Measurements from ENCODE around the gene IDH2. TPM values are rescaled to one million over a fixed set of nuclear protein-coding genes. Genes with fewer than 3 reads are reported as not detected.
A peak's percentile ranks its signal among the peaks of the same experiment; 100 is the strongest.
"Not testable (repeated sequence)": the region's sequence is repeated elsewhere in the genome, so short reads cannot be mapped to it uniquely, and the experiment has no call there.

IDH2 gene
- total RNA-seq: 100 to 1,000 TPM; 218 to 224 TPM

DNA sequence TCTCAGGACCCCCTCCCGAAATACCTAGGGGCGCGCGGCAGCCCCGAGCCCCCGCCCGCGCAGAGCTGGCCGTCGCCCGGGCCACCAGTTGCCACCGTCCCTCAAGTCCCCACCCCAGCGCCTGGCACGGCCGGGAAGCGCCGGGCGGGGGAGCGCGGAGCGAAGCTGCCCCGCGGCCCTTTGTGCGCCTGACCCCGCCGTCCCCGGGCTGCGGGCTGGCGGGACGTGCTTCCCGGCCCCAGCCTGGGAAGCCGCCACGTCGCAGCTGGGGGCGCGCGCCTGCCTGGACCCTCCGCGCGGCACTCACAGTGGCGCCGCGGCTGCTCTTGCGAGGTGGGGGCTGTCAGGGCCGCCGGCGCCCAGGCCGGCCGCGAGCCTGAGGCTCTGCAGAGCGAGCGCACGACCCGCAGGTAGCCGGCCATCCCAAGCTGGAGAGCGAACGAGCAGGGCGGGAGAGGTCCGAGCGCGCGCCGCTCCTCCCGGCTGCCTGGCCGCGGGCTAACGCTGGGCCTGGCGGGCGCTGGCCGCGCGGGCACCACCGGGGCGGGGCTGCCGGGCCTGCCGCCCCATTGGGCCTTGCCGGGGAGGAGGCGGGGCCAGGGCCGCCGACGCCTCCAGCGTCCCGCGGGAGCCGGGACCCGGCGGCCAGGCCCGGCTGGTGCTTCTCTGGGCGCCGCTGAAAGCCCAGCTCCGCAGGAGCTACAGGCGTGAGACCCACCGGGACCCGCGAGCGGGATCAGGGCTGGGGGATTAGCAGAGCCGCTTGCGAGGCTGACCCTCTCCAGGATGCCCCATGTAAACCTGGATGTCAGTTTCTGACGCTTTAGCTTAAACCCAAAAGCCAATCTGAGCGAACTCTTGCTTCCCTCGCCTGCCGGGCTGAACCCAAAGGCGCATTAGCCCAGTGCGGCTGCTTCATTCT, at the start of gene IDH2:
Gene IDH2, minus strand, starts transcription at position 500 of the 922 bp plus-strand sequence. Its CDS starts 78 bp downstream, at position 422.
- DNase-seq: peak; percentile 79
- Mint-ChIP-seq H3K36me3 (ENCODE audit: low read depth) (peaks cover 23% of the 10 kb centered on the region), H3K9me3 (no peaks in the 10 kb centered on the region), H3K4me3 (peak within 1 kb of the TSS; percentile 75), H3K4me1 (peaks cover 53% of the 10 kb centered on the region), H3K27ac (peak within 1 kb of the TSS; percentile 93), H3K27me3 (peaks cover 11% of the 10 kb centered on the region)
- CTCF ChIA-PET: interaction anchor here (0.5 to 2.5 kb wide), 8 partner anchors 15 to 830 kb away, joined by 3 to 17 read pairs (median 4); no protein-coding TSS in a partner anchor
- POLR2A ChIA-PET: interaction anchor here (0.9 to 6.1 kb wide), 17 partner anchors 11 to 286 kb away, joined by 3 to 56 read pairs (median 7); partner anchors contain the start of genes AP3S2, CIB1, GDPGP1 and IQGAP1

DNA sequence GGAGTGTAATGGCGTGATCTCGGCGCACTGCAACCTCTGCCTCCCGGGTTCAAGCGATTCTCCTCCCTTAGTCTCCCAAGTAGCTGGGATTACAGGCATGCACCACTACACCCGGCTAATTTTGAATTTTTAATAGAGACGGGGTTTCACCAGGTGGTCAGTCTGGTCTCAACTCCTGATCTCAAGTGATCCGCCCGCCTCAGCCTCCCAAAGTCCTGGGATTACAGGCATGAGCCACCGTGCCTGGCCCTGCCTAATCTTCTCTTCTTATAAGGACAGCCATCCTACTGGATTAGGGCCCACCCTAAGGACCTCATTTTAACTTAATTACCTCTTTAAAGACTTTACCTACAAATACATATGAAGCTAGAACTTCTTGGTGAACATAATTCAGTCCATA, 48.3 kb upstream of the IDH2 start:
- not testable (repeated sequence) for DNase-seq; H3K27me3 Mint-ChIP-seq; H3K9me3 Mint-ChIP-seq; H3K27ac Mint-ChIP-seq; H3K4me3 Mint-ChIP-seq; H3K36me3 Mint-ChIP-seq (ENCODE audit: low read depth)
- H3K4me1 Mint-ChIP-seq: peaks cover 12% of the 10 kb centered on the region
- POLR2A ChIA-PET: interaction anchor here (2.2 kb wide), 1 partner anchor 48 kb away, joined by 6 read pairs; the partner anchor contains the start of gene IDH2
- CTCF ChIA-PET: interaction anchor here (0.8 to 1.5 kb wide), 3 partner anchors 64 to 169 kb away, joined by 3 to 6 read pairs (median 4); no protein-coding TSS in a partner anchor

DNA sequence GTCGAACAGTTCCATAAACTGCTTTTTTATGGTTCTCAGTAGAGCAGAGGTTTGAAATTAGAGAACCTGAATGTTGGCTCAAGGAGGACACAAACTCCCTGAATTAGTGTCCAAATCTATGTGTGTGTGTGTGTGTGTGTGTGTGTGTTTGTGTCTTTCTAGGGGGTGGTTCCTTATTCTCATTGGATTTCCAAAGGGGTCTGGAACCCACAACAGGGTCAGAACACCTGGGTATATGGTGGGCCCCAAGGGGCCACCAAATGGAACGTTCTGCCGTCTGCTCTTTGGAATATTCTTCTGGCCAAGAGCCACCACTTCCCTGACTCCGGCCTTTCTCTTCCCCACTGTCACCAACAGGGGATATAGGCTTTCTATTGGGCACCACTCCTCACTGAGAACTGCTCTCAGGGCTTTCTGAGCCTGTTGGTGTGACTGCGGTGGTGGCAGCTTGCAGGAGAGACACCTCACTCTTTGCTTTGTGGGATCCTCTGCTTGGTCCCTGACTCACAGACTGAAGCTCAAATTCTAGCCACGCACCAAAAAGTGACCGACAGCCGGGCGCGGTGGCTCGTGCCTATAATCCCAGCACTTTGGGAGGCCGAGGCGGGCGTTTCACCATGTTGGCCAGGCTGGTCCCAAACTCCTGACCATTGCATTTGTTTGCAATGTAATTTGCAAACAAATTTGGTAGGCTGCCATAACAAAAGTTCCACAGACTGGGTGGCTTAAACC, 47.5 kb upstream of the IDH2 start:
- Mint-ChIP-seq H3K4me3 (no peak overlapping the region), H3K9me3 (no peaks in the 10 kb centered on the region), H3K27me3 (no peaks in the 10 kb centered on the region), H3K4me1 (peaks cover 15% of the 10 kb centered on the region), H3K36me3 (ENCODE audit: low read depth) (no peaks in the 10 kb centered on the region), H3K27ac (no peak overlapping the region)
- POLR2A ChIA-PET: interaction anchor here (2.2 kb wide), 1 partner anchor 47 kb away, joined by 6 read pairs; the partner anchor contains the start of gene IDH2
- CTCF ChIA-PET: interaction anchor here (0.8 to 1.1 kb wide), 3 partner anchors 10 to 152 kb away, joined by 3 to 4 read pairs (median 4); no protein-coding TSS in a partner anchor
- DNase-seq: no peak

DNA sequence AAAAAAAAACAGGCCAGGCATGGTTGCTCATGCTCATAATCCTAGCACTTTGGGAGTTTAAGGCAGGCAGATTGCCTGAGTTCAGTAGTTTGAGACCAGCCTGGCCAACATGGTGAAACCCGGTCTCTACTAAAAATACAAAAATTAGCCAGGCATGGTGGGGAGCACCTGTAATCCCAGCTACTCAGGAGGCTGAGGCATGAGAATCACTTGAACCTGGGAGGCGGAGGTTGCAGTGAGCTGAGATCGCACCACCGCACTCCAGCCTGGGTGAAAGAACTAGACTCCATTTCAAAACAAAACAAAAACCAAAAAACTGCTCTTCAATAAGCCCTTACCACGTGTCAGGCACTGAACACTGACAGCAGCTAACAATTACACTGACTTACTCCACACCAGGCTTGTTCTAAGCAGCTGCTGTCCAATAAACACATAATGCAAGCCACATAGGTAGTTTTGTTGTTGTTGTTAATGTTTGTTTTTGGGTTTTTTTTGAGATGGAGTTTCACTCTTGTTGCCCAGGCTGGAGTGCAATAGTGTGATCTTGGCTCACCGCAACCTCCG, 44.0 kb upstream of the IDH2 start:
- H3K4me3 Mint-ChIP-seq; H3K9me3 Mint-ChIP-seq; H3K36me3 Mint-ChIP-seq (ENCODE audit: low read depth); H3K27ac Mint-ChIP-seq; DNase-seq; H3K27me3 Mint-ChIP-seq: not testable (repeated sequence)
- ChIA-PET CTCF (interaction anchor here (1.2 to 1.3 kb wide), 2 partner anchors 87 to 147 kb away, joined by 3 to 6 read pairs; partner anchors contain the start of gene CIB1), POLR2A (interaction anchor here (1.5 to 1.8 kb wide), 2 partner anchors 45 to 76 kb away, joined by 3 to 5 read pairs; partner anchors contain the start of gene IDH2)
- peaks cover 37% of the 10 kb centered on the region for H3K4me1 Mint-ChIP-seq

DNA sequence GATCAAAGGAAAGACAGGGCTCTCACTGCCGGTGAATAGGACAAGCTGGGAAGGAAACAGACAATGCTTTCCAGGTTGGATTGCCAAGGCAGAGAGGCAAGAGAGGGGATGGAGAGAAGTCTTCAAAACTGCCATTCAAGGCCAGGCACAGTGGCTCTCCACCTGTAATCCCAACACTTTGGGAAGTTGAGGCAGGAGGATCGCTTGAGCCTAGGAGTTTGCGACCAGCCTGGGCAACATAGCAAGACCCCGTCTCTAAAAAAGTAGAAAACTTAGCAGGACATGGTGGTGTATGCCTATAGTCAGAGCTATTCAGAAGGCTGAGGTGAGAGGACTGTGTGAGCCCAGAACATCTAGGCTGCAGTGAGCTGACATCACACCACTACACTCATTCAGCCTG, 43.5 kb upstream of the IDH2 start:
- Mint-ChIP-seq H3K4me3 (no peak overlapping the region), H3K27me3 (no peaks in the 10 kb centered on the region), H3K4me1 (peaks cover 40% of the 10 kb centered on the region), H3K9me3 (peaks cover 3% of the 10 kb centered on the region), H3K27ac (no peak overlapping the region), H3K36me3 (ENCODE audit: low read depth) (peaks cover 5% of the 10 kb centered on the region)
- ChIA-PET CTCF (interaction anchor here (0.6 to 1.3 kb wide), 3 partner anchors 88 to 225 kb away, joined by 3 to 6 read pairs (median 5); partner anchors contain the start of gene CIB1), POLR2A (interaction anchor here (1.5 to 1.8 kb wide), 2 partner anchors 44 to 76 kb away, joined by 3 to 5 read pairs; partner anchors contain the start of gene IDH2)
- no peak for DNase-seq

DNA sequence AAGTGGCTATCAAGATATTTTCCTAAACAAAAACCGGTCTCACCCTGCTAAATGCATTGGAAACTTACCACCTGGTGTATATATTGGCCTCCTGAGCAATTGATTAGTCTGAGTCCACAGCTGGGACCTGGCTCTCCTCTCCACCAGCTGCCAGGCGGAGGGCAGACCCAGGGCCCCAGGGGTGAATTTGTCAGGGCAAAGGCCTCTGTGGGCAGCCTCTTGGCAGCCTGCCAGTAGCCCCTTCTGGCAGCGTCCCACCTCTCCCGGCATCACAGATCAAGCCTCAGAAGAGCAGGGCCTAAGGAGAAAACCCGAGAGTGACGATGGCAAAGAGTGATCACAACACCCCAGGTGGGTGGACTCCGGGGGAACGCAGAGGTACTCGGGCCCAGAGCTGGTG, 43.0 kb upstream of the IDH2 start:
- CTCF ChIA-PET: interaction anchor here (0.6 to 1.2 kb wide), 5 partner anchors 10 to 382 kb away, joined by 3 to 5 read pairs (median 4); partner anchors contain the start of gene CIB1
- Mint-ChIP-seq H3K36me3 (ENCODE audit: low read depth) (peaks cover 5% of the 10 kb centered on the region), H3K4me1 (peaks cover 40% of the 10 kb centered on the region), H3K27ac (no peak overlapping the region), H3K27me3 (no peaks in the 10 kb centered on the region), H3K9me3 (peaks cover 3% of the 10 kb centered on the region), H3K4me3 (no peak overlapping the region)
- POLR2A ChIA-PET: interaction anchor here (1.8 kb wide), 1 partner anchor 44 kb away, joined by 5 read pairs; the partner anchor contains the start of gene IDH2
- no peak for DNase-seq

DNA sequence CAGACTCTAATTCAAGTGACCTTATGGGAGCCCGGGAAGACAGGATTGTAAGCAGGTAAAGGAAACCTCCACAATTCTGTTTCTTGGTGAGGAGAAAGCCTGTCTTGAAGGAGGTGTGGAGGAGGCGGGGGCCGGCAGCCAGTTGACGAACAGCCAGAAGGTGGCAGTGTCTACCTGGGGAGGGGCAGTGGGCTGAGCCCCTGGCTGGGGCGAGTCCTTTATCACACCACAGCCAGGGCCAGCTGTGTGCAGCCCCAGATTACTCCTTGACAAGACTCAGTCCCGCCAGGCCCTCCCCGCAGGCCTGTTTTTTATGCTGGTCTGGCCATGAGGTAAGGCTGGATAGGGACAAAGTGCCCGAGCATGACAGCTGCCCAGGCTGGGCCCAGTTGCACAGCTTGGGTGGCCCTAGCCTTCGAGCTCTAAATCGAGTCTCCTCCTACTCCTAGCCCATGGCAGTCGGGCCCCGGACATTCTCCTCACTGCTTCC, 40.9 kb upstream of the IDH2 start:
- POLR2A ChIA-PET: interaction anchor here (0.9 to 5.1 kb wide), 4 partner anchors 28 to 123 kb away, joined by 3 to 21 read pairs (median 4); partner anchors contain the start of genes IDH2 and NGRN
- H3K4me1 Mint-ChIP-seq: peaks cover 47% of the 10 kb centered on the region

DNA sequence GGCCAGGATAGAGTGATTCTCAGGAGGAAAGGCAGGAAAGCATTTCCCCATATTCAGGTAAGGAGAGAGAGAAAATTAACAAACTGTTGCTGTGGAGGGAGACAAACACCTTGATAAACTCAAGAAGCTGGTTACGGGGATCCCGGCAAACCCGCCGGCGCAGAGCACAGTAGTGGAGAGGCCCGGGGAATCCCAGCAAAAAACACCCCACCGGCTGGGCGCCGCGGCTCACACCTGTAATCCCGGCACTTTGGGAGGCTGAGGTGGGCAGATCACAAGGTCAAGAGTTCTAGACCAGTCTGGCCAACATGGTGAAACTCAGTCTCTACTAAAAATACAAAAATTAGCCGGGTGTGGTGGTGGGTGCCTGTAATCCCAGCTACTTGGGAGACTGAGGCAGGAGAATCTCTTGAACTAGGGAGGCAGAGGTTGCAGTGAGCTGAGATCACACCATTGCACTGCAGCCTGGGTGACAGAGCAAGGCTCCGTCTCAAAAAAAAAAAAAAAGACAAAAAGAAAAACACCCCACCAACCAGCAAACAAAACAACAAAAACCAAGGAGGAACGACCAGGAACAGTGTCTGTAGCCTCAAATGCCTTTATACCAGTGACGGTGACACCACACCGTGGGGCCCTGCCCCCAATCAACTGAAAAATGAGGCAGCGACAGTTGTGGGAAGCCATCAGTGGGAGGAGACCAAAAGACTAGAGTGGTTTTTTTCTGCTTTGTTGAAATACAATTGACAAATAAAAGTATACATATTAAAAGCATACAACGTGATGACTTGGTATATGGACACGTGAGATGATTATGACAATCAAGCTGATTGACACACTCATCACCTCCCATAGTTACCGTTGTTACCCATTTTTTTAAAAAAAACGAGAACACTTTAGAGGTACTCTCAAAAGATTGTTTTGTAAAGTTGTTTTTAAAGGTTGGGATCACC, 40.2 kb upstream of the IDH2 start:
- peak; percentile 65 for DNase-seq
- Mint-ChIP-seq H3K4me3 (no peak overlapping the region), H3K36me3 (ENCODE audit: low read depth) (peaks cover 5% of the 10 kb centered on the region), H3K4me1 (peaks cover 47% of the 10 kb centered on the region), H3K9me3 (peaks cover 13% of the 10 kb centered on the region), H3K27ac (peak overlapping the region; percentile 69), H3K27me3 (no peaks in the 10 kb centered on the region)
- ChIA-PET CTCF (interaction anchor here (0.5 to 2.7 kb wide), 26 partner anchors 10 to 268 kb away, joined by 3 to 12 read pairs (median 4); partner anchors contain the start of genes CIB1, GDPGP1, IDH2 and SEMA4B), POLR2A (interaction anchor here (0.6 to 5.1 kb wide), 7 partner anchors 27 to 206 kb away, joined by 3 to 21 read pairs (median 4); partner anchors contain the start of genes IDH2 and NGRN)

More for the DNA sequence above, 40.9 kb upstream of the IDH2 start:
- Mint-ChIP-seq H3K27me3 (no peaks in the 10 kb centered on the region), H3K4me3 (no peak overlapping the region), H3K36me3 (ENCODE audit: low read depth) (peaks cover 5% of the 10 kb centered on the region), H3K9me3 (peaks cover 13% of the 10 kb centered on the region), H3K27ac (peak overlapping the region; percentile 69)
- peak; percentile 76 for DNase-seq
- CTCF ChIA-PET: interaction anchor here (0.6 to 2.7 kb wide), 25 partner anchors 11 to 361 kb away, joined by 3 to 12 read pairs (median 4); partner anchors contain the start of genes CIB1, GDPGP1, IDH2 and SEMA4B

DNA sequence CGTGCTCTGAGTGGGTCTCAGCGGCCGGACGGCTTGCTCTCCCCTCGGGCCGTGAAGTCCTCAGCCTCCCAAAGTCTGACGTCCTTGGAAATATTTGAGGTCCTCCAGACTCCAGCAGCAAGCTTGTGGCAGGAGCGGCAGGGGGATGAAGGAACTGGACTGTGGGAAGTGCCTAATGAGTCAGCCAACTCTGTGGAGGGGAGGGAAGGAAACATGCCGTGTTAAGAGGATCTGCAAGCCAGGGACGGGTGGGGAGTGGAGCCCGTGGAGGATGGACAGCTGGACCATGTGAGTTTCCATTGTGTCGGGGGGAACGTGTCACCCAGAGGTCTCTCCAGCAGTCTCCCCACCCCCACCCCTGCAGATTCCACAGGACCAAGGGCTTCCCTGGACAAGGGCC, 39.4 kb upstream of the IDH2 start:
- Mint-ChIP-seq H3K36me3 (ENCODE audit: low read depth) (peaks cover 5% of the 10 kb centered on the region), H3K4me1 (peaks cover 47% of the 10 kb centered on the region), H3K27me3 (no peaks in the 10 kb centered on the region), H3K27ac (no peak overlapping the region), H3K9me3 (peaks cover 13% of the 10 kb centered on the region), H3K4me3 (no peak overlapping the region)
- no peak for DNase-seq
- CTCF ChIA-PET: interaction anchor here (0.6 to 2.7 kb wide), 9 partner anchors 21 to 178 kb away, joined by 3 to 12 read pairs (median 4); no protein-coding TSS in a partner anchor
- POLR2A ChIA-PET: interaction anchor here (1.0 to 5.1 kb wide), 2 partner anchors 39 to 126 kb away, joined by 4 to 21 read pairs; partner anchors contain the start of gene IDH2

DNA sequence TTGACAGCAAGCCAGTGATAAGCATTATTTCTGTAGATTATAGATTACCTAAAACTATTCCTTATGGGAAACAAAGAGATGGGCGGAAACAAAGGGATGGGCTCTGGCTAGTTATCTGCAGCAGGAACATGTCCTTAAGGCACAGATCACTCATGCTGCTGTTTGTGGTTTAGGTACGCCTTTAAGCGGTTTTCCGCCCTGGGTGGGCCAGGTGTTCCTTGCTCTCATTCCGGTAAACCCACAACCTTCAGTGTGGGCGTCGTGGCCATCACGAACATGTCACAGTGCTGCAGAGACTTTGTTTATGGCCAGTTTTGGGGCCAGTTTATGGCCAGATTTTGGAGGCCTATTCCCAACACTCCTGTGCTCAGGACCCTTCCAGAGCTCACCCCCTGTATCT, 37.3 kb upstream of the IDH2 start:
- not testable (repeated sequence) for H3K27me3 Mint-ChIP-seq; H3K36me3 Mint-ChIP-seq (ENCODE audit: low read depth); H3K4me3 Mint-ChIP-seq
- peaks cover 13% of the 10 kb centered on the region for H3K9me3 Mint-ChIP-seq
- DNase-seq: peak; percentile 69
- POLR2A ChIA-PET: interaction anchor here (1.2 to 5.1 kb wide), 2 partner anchors 37 to 126 kb away, joined by 3 to 21 read pairs; partner anchors contain the start of genes IDH2 and NGRN
- CTCF ChIA-PET: interaction anchor here (0.7 to 1.8 kb wide), 3 partner anchors 10 to 75 kb away, joined by 3 to 4 read pairs (median 4); partner anchors contain the start of gene IDH2
- peak overlapping the region; percentile 72 for H3K27ac Mint-ChIP-seq
- peaks cover 43% of the 10 kb centered on the region for H3K4me1 Mint-ChIP-seq
